ENCODE measurements around the gene CST1.
"Not testable (repeated sequence)": the region's sequence is repeated elsewhere in the genome, so short reads cannot be mapped to it uniquely, and the experiment has no call there.

The CST1 gene

GRCh38 chr20:23776067-23776771 lies 25.5 kb upstream of the CST1 start:
- no peak overlapping the region for H3K27ac ChIP-seq
- no peak for TF ChIP-seq ZFX (IDR thresholded peaks at IDR 0.05)
- TF ChIP-seq, protein P1, sequence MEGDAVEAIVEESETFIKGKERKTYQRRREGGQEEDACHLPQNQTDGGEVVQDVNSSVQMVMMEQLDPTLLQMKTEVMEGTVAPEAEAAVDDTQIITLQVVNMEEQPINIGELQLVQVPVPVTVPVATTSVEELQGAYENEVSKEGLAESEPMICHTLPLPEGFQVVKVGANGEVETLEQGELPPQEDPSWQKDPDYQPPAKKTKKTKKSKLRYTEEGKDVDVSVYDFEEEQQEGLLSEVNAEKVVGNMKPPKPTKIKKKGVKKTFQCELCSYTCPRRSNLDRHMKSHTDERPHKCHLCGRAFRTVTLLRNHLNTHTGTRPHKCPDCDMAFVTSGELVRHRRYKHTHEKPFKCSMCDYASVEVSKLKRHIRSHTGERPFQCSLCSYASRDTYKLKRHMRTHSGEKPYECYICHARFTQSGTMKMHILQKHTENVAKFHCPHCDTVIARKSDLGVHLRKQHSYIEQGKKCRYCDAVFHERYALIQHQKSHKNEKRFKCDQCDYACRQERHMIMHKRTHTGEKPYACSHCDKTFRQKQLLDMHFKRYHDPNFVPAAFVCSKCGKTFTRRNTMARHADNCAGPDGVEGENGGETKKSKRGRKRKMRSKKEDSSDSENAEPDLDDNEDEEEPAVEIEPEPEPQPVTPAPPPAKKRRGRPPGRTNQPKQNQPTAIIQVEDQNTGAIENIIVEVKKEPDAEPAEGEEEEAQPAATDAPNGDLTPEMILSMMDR (conservative IDR thresholded peaks at IDR 0.05): no peak

GRCh38 chr20:23774081-23774480 lies 23.3 kb upstream of the CST1 start:
- H3K27ac ChIP-seq: no peak overlapping the region
- TF ChIP-seq, protein P1 (conservative IDR thresholded peaks at IDR 0.05): no peak
- TF ChIP-seq ZFX (IDR thresholded peaks at IDR 0.05): no peak

DNA sequence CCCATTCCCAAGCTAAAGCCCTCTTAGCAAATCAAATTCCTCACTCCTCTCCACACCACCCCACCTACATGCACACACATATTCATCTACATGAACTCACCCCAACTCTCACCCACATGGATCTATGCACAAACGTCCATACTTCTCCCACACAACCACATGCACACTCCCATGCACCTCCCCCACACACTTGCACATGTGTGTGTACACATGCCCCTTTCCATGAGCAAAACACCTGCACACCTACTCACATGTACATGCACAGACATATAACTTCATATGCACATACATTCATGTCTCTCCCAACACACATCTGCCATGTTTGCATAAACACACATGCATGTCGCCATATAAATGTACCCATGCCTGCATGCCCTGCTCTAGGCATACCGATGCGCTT lies 22.8 kb upstream of the CST1 start:
- H3K27ac ChIP-seq: no peak overlapping the region
- TF ChIP-seq, protein P1 (conservative IDR thresholded peaks at IDR 0.05): no peak
- no peak for TF ChIP-seq ZFX (IDR thresholded peaks at IDR 0.05)

GRCh38 chr20:23773127-23773526 lies 22.4 kb upstream of the CST1 start:
- H3K27ac ChIP-seq: no peak overlapping the region
- TF ChIP-seq ZFX (IDR thresholded peaks at IDR 0.05): no peak
- TF ChIP-seq, protein P1 (conservative IDR thresholded peaks at IDR 0.05): no peak

DNA sequence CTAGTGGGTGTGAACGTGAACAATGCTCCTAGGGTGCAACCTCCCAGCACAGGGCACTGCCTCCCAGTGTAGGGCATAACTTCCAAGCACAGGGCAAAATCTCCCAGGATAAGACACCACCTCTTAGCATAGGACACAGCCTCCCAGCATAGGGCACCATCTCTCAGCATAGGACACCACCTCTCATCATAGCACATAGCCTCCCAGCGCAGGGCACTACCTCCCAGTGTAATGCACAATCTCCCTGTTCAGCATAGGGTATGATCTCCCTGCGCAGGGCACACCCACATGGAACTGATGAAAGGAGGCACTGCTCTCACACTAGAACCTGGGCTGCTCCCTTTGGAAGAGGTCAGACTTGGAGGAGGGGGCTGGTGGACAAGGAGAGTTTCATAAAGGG lies 21.3 kb upstream of the CST1 start:
- H3K27ac ChIP-seq: no peak overlapping the region
- TF ChIP-seq ZFX (IDR thresholded peaks at IDR 0.05): no peak
- TF ChIP-seq, protein P1 (conservative IDR thresholded peaks at IDR 0.05): no peak

DNA sequence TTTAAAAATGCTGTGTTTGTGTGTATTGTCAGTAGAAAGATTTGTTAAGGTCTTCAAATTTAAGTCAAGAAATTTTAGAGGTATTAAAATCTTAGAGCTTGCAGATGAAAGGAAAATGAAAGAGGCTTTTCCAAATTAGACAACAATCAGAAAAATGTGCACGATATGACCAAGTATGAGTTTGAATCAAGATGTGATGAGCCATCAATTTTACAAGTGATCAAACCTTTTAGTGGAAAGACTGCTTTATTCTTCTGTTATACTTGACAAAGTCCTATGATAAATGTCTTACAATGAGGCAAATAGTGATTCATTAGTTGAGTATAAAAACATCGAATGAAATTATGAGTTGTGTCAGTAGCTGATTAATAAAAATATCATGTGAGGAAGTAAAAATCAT lies 19.6 kb upstream of the CST1 start:
- H3K27ac ChIP-seq: no peak overlapping the region
- TF ChIP-seq, protein P1 (conservative IDR thresholded peaks at IDR 0.05): no peak
- no peak for TF ChIP-seq ZFX (IDR thresholded peaks at IDR 0.05)

- not testable (repeated sequence) for H3K27ac ChIP-seq
These were observed 17.8 kb upstream of the CST1 start for GRCh38 chr20:23768520-23768919.

- TF ChIP-seq ZFX (IDR thresholded peaks at IDR 0.05): no peak
- TF ChIP-seq, protein P1 (conservative IDR thresholded peaks at IDR 0.05): no peak
- H3K27ac ChIP-seq: no peak overlapping the region
These were observed 15.8 kb upstream of the CST1 start for GRCh38 chr20:23766531-23766930.

All from C4-2B (cell line).